Spleen (tissue), 11 donors: ENCODE data around the gene CALN1. TPM values are rescaled to one million over a fixed set of nuclear protein-coding genes. Genes with fewer than 3 reads are reported as not detected.

Source experiments
- DNase-seq: peaks from one replicate; pipeline ENCODE4 v3.0.0-alpha.2; 2020
- H3K27ac ChIP-seq, 8 donors: fragments of 200-600 bp; sonication (generic) in 7 of 8; 1 replicate in 4 of 8; 2 replicates in 4 of 8; pipeline versions ENCODE4 v1.5.0 to v1.8.0; 2016 to 2021; ENCODE audit warnings: inconsistent platforms in 4 of 8, mild to moderate bottlenecking in 4 of 8, moderate library complexity in 1 of 8
- H3K27me3 ChIP-seq, 7 donors: fragments of 200-600 bp; sonication (generic) in 6 of 7; replicated peaks in 1 of 7; 1 replicate in 4 of 7; 2 replicates in 3 of 7; pipeline versions ENCODE4 v1.5.0 to v1.8.0; 2016 to 2021; ENCODE audit warnings: inconsistent platforms in 3 of 7, mild to moderate bottlenecking in 1 of 7
- H3K36me3 ChIP-seq, 6 donors: fragments of 200-600 bp; sonication (generic) in 5 of 6; 1 replicate in 4 of 6; 2 replicates in 2 of 6; pipeline versions ENCODE4 v1.5.0 to v1.8.0; 2016 to 2021; ENCODE audit warnings: inconsistent platforms in 2 of 6
- H3K4me1 ChIP-seq, 6 donors: fragments of 200-600 bp; sonication (generic) in 5 of 6; 1 replicate in 3 of 6; 2 replicates in 3 of 6; pipeline versions ENCODE4 v1.5.0 to v1.8.0; 2016 to 2021; ENCODE audit warnings: inconsistent platforms in 3 of 6
- H3K4me3 ChIP-seq, 8 donors: fragments of 200-600 bp; sonication (generic) in 7 of 8; 1 replicate in 4 of 8; 2 replicates in 4 of 8; pipeline versions ENCODE4 v1.5.0 to v1.8.0; 2016 to 2021; ENCODE audit warnings: inconsistent platforms in 4 of 8, mild to moderate bottlenecking in 4 of 8, moderate library complexity in 2 of 8
- H3K9me3 ChIP-seq, 8 donors: fragments of 200-600 bp; sonication (generic) in 7 of 8; 1 replicate in 4 of 8; 2 replicates in 4 of 8; pipeline versions ENCODE4 v1.5.0 to v1.8.0; 2016 to 2021; ENCODE audit warnings: inconsistent platforms in 4 of 8
- POLR2A ChIP-seq, 3 donors: fragments of 450-650 bp; IDR thresholded peaks; one replicate each; pipeline ENCODE4 v1.5.1; 2017; ENCODE audit warnings: antibody characterized with exemption in 3 of 3, mild to moderate bottlenecking in 1 of 3
- POLR2AphosphoS5 ChIP-seq, 3 donors: sonication (generic); formaldehyde crosslinking; IDR thresholded peaks; one replicate each; pipeline ENCODE4 v1.5.1; 2017; ENCODE audit warnings: antibody characterized with exemption in 3 of 3
- WGBS, 5 donors: extraction: QIAGEN DNeasy Blood & Tissue Kit in 3 of 5; methylation state at CpG; one replicate each; pipeline versions ENCODE4 v1.1.5 to v1.1.7; 2013 to 2018; 5-methylcytosine and 5-hydroxymethylcytosine counted together
- intact Hi-C: fragments of 100-400 bp; cut with DNase I; formaldehyde crosslinking; loops from one replicate; pipeline ENCODE4 v1.15.0; 2023; ENCODE audit warnings: low total_unique reads
- polyA plus RNA-seq, 3 donors: library from polyadenylated mRNA; stranded (reverse); fragments of 200-250 nt; gene quantifications; one replicate each; pipeline ENCODE4 v1.2.1, GENCODE V29; 2013
- total RNA-seq, 7 donors: library from RNA; depleted of rRNA in 3 of 7; stranded (reverse); fragments of >200 nt in 3 of 7; fragmentation: NEBNext Ultra II Directional in 4 of 7; extraction: Animal tissue kit (Norgen Biotek cat#: 25700) in 4 of 7; gene quantifications; one replicate each; pipeline versions ENCODE4 v1.1.0 to v1.2.1, GENCODE V29; 2016 to 2021
- TF ChIP-seq, protein P1 (sequence below), 11 experiments: fragments of 200-600 bp in 7 of 11; fragments of 450-650 bp in 4 of 11; sonication (generic) in 4 of 11; IDR thresholded peaks in 8 of 11; conservative IDR thresholded peaks in 3 of 11; 1 replicate in 7 of 11; 2 replicates in 4 of 11; pipeline versions ENCODE4 v1.4.0 to v1.8.0; 2016 to 2021; ENCODE audit warnings: antibody characterized with exemption in 11 of 11, inconsistent platforms in 4 of 11, mild to moderate bottlenecking in 1 of 11
- donor health status: healthy with polysubstance abuse.
- donor health status: DM: no; HTN: no; CAD: no; lungs with moderate emphysema.
- donor health status: DM: no; HTN: no; CAD: no.
- donor health status: Bipolar disorder and iron deficiency.
- donor health status: healthy.
- donor health status: DM: no; HTN: no; CAD: no.
- donor health status: DM: yes; HTN: yes; CAD: no.

The CALN1 gene
- total and polyA plus RNA-seq, 10 donors = under 0.01 to 0.19 (median 0.03) TPM; not detected in 7

DNA sequence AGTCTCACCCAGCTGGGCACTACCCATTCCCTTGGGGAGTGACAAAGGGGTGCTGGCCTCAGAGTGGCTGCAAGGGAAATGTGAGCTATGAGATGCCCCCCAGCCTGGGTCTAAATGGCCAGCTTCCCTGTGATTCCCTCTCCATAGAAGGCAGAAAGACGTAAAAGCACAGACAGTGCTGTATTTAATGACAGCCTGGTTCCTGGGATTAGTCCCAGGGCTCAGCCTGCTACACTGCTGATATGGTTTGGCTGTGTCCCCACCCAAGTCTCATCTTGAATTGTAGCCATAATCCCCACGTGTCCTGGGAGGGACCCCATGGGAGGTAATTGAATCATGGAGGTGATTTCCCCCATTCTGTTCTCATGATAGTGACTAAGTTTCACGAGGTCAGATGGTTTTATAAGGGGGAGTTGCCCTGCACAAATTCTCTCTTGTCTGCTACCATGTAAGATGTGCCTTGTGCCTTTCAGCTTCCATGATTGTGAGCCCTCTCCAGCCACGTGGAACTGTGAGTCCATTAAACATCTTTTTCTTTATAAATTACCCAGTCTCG lies 23.9 kb upstream of the CALN1 start:
- DNase-seq = peak; percentile 11
- Histone ChIP-seq H3K9me3 (no peaks in the 10 kb centered on the region), H3K27me3 (peaks cover 0 to 8% (median 0%) of the 10 kb centered on the region in 7 donors), H3K4me1 (no peaks in the 10 kb centered on the region), H3K4me3 (no peak overlapping the region), H3K36me3 (no peaks in the 10 kb centered on the region), H3K27ac (no peak overlapping the region)
- WGBS, 5 donors = 59 to 81% (median 74%) methylated on average over 5 of the region's 5 CpGs
- TF ChIP-seq, protein P1, sequence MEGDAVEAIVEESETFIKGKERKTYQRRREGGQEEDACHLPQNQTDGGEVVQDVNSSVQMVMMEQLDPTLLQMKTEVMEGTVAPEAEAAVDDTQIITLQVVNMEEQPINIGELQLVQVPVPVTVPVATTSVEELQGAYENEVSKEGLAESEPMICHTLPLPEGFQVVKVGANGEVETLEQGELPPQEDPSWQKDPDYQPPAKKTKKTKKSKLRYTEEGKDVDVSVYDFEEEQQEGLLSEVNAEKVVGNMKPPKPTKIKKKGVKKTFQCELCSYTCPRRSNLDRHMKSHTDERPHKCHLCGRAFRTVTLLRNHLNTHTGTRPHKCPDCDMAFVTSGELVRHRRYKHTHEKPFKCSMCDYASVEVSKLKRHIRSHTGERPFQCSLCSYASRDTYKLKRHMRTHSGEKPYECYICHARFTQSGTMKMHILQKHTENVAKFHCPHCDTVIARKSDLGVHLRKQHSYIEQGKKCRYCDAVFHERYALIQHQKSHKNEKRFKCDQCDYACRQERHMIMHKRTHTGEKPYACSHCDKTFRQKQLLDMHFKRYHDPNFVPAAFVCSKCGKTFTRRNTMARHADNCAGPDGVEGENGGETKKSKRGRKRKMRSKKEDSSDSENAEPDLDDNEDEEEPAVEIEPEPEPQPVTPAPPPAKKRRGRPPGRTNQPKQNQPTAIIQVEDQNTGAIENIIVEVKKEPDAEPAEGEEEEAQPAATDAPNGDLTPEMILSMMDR (IDR thresholded peaks at IDR 0.05 in 8 of 11, conservative IDR thresholded peaks at IDR 0.05 in 3 of 11) = no peak
- TF ChIP-seq POLR2A (IDR thresholded peaks at IDR 0.05) = no peak
- no peak for TF ChIP-seq POLR2AphosphoS5 (IDR thresholded peaks at IDR 0.05)
- intact Hi-C loops = no loop called here

DNA sequence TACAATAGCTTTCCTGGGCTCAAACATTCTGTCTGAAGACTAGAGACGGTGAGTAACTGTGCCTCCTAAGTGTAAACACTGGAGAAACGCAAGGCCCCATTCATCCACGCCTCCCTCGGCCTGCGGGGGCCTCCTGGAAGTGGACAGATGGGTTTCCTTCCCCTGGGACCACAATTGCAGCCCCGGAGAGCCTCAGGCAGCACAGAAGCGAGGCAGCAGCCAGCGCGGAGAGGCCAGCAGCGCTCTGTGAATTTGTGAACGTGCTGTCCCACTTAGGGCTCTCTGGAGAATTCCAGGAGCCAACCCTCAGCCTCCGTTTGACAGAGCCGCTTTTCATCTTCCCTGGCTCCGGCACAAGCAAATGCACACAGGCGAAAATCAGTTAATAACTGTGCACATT lies 23.2 kb upstream of the CALN1 start:
- TF ChIP-seq POLR2AphosphoS5 (IDR thresholded peaks at IDR 0.05) (no peak), POLR2A (IDR thresholded peaks at IDR 0.05) (no peak)
- TF ChIP-seq, protein P1 (IDR thresholded peaks at IDR 0.05 in 8 of 11, conservative IDR thresholded peaks at IDR 0.05 in 3 of 11) = no peak
- Histone ChIP-seq H3K4me1 (no peaks in the 10 kb centered on the region), H3K27ac (no peak overlapping the region), H3K36me3 (no peaks in the 10 kb centered on the region), H3K27me3 (peaks cover 0 to 8% (median 0%) of the 10 kb centered on the region in 7 donors), H3K9me3 (no peaks in the 10 kb centered on the region), H3K4me3 (no peak overlapping the region)
- intact Hi-C loops = no loop called here
- 35 to 61% (median 49%) methylated on average over 15 of the region's 15 CpGs for WGBS, 5 donors
- peak; percentile 49 for DNase-seq

GRCh38 chr7:72430531-72430930 lies 18.4 kb upstream of the CALN1 start:
- DNase-seq = peak; percentile 45
- WGBS, 5 donors = 80 to 91% (median 88%) methylated on average over 7 of the region's 7 CpGs

GRCh38 chr7:72429316-72429715 lies 17.2 kb upstream of the CALN1 start:
- Histone ChIP-seq H3K36me3 (no peaks in the 10 kb centered on the region), H3K27ac (no peak overlapping the region), H3K4me3 (no peak overlapping the region), H3K4me1 (no peaks in the 10 kb centered on the region), H3K9me3 (no peaks in the 10 kb centered on the region), H3K27me3 (no peaks in the 10 kb centered on the region)
- DNase-seq = no peak
- intact Hi-C loops = no loop called here
- TF ChIP-seq POLR2A (IDR thresholded peaks at IDR 0.05) (no peak), POLR2AphosphoS5 (IDR thresholded peaks at IDR 0.05) (no peak)
- TF ChIP-seq, protein P1 (IDR thresholded peaks at IDR 0.05 in 8 of 11, conservative IDR thresholded peaks at IDR 0.05 in 3 of 11) = no peak
- 76 to 88% (median 86%) methylated on average over 5 of the region's 5 CpGs for WGBS, 5 donors

More at GRCh38 chr7:72430531-72430930, 18.4 kb upstream of the CALN1 start:
- TF ChIP-seq, protein P1 (IDR thresholded peaks at IDR 0.05 in 8 of 11, conservative IDR thresholded peaks at IDR 0.05 in 3 of 11) = no peak
- Histone ChIP-seq H3K4me3 (no peak overlapping the region), H3K36me3 (no peaks in the 10 kb centered on the region), H3K9me3 (no peaks in the 10 kb centered on the region), H3K27ac (no peak overlapping the region), H3K4me1 (no peaks in the 10 kb centered on the region), H3K27me3 (peaks cover 0 to 7% (median 0%) of the 10 kb centered on the region in 7 donors)
- intact Hi-C loops = no loop called here
